H1 (cell line): Measurements from ENCODE around the gene CROCC. TPM values are rescaled to one million over a fixed set of nuclear protein-coding genes. Genes with fewer than 3 reads are reported as not detected.
"Not testable (repeated sequence)": the region's sequence is repeated elsewhere in the genome, so short reads cannot be mapped to it uniquely, and the experiment has no call there.

Experiments
- CTCF ChIA-PET: fragments of 300-600 bp; sonication (Branson Sonifier 250); formaldehyde crosslinking; loops from one replicate; lab custom pipeline; 2021; ENCODE audit not compliant: partially characterized antibody; lab: Charles Lee
- POLR2A ChIA-PET: fragments of 300-600 bp; sonication (Branson Sonifier 250); formaldehyde crosslinking; loops from one replicate; lab custom pipeline; 2021; ENCODE audit warnings: inconsistent platforms; ENCODE audit not compliant: partially characterized antibody; lab: Charles Lee
- DNase-seq, 2 experiments: peaks; one replicate each; pipeline versions ENCODE4 v3.0.0 to v3.0.0-alpha.2; 2010 to 2022; ENCODE audit warnings: low spot score in 2 of 2, low read depth in 1 of 2, mixed read lengths in 1 of 2
- FAIRE-seq: peaks from 2 replicates; lab custom pipeline; 2011; peaks lifted over from hg19 to GRCh38; lab: Jason Lieb, UNC
- H2AFZ ChIP-seq: 2 replicates; pipeline ENCODE4 v1.8.1; 2012; ENCODE audit warnings: low read length, inconsistent platforms
- H2AK5ac ChIP-seq: 2 replicates; pipeline ENCODE4 v1.6.1; 2013; ENCODE audit warnings: low read depth, low read length
- H2BK120ac ChIP-seq: replicated peaks from 2 replicates; pipeline ENCODE3; 2013; ENCODE audit warnings: low read depth, low read length, inconsistent platforms
- H2BK12ac ChIP-seq: 2 replicates; pipeline ENCODE4 v1.6.1; 2013; ENCODE audit warnings: low read depth, low read length
- H2BK15ac ChIP-seq: 2 replicates; pipeline ENCODE4 v1.6.1; 2013; ENCODE audit warnings: low read length
- H2BK20ac ChIP-seq: 2 replicates; pipeline ENCODE4 v1.6.1; 2013; ENCODE audit warnings: low read length
- H2BK5ac ChIP-seq: 2 replicates; pipeline ENCODE4 v1.6.1; 2013; ENCODE audit warnings: low read depth, low read length
- H3K14ac ChIP-seq: 2 replicates; pipeline ENCODE4 v1.6.1; 2013; ENCODE audit warnings: inconsistent platforms; ENCODE audit not compliant: insufficient read length
- H3K18ac ChIP-seq: 2 replicates; pipeline ENCODE4 v1.6.1; 2013; ENCODE audit warnings: low read length; ENCODE audit errors: extremely low read depth
- H3K23ac ChIP-seq: 2 replicates; pipeline ENCODE4 v1.6.1; 2013; ENCODE audit warnings: inconsistent platforms; ENCODE audit not compliant: insufficient read length
- H3K23me2 ChIP-seq: 2 replicates; pipeline ENCODE4 v1.6.1; 2013; ENCODE audit warnings: low read depth, low read length
- H3K27ac ChIP-seq: 2 replicates; pipeline ENCODE4 v1.6.1; 2011; ENCODE audit warnings: low read depth, low read length, inconsistent platforms
- H3K27me3 ChIP-seq, 4 experiments: replicated peaks in 1 of 4; 1 replicate in 1 of 4; 2 replicates in 3 of 4; pipeline versions ENCODE4 v1.6.1 to v1.8.1; 2011 to 2013; ENCODE audit warnings: low read length in 3 of 4, mild to moderate bottlenecking in 3 of 4, inconsistent platforms in 2 of 4, mixed read lengths in 2 of 4, moderate library complexity in 1 of 4; ENCODE audit not compliant: control insufficient read depth in 3 of 4, insufficient read depth in 3 of 4; ENCODE audit errors: extremely low read depth in 1 of 4
- H3K36me3 ChIP-seq, 4 experiments: 2 replicates each; pipeline versions ENCODE4 v1.6.1 to v1.8.1; 2011 to 2013; ENCODE audit warnings: mild to moderate bottlenecking in 4 of 4, low read length in 3 of 4, moderate library complexity in 2 of 4, control low read depth in 1 of 4, inconsistent platforms in 1 of 4; ENCODE audit not compliant: insufficient read depth in 4 of 4, control insufficient read depth in 2 of 4
- H3K4ac ChIP-seq: replicated peaks from 2 replicates; pipeline ENCODE3; 2013; ENCODE audit warnings: low read length, low read depth, mixed read lengths, inconsistent platforms; ENCODE audit not compliant: insufficient read length
- H3K4me1 ChIP-seq, 4 experiments: replicated peaks in 1 of 4; 1 replicate in 1 of 4; 2 replicates in 3 of 4; pipeline versions ENCODE4 v1.6.1 to v1.8.1; 2011 to 2013; ENCODE audit warnings: low read length in 3 of 4, inconsistent platforms in 2 of 4, mixed read lengths in 1 of 4; ENCODE audit not compliant: insufficient read depth in 4 of 4, control insufficient read depth in 3 of 4
- H3K4me2 ChIP-seq, 2 experiments: 2 replicates each; pipeline versions ENCODE4 v1.6.1 to v1.8.1; 2011 to 2013; ENCODE audit warnings: low read depth in 2 of 2, low read length in 2 of 2, control low read depth in 1 of 2, inconsistent platforms in 1 of 2, mild to moderate bottlenecking in 1 of 2; ENCODE audit not compliant: insufficient read depth in 1 of 2
- H3K4me3 ChIP-seq, 4 experiments: fragments of 200-600, 300-600 bp in 1 of 4; sonication (generic), shearing (Covaris generic), sonication (Bioruptor Twin) in 1 of 4; 2 replicates each; pipeline versions ENCODE4 v1.5.1 to v1.8.1; 2011 to 2016; ENCODE audit warnings: low read length in 4 of 4, low read depth in 3 of 4, control low read depth in 2 of 4, inconsistent platforms in 2 of 4, mild to moderate bottlenecking in 2 of 4, mixed read lengths in 1 of 4, moderate library complexity in 1 of 4; ENCODE audit not compliant: insufficient read depth in 2 of 4; ENCODE audit errors: extremely low read depth in 1 of 4
- H3K56ac ChIP-seq: replicated peaks from 2 replicates; pipeline ENCODE3; 2013; ENCODE audit warnings: low read depth, mild to moderate bottlenecking, mixed read lengths, low read length, inconsistent platforms; ENCODE audit not compliant: insufficient read length
- H3K79me1 ChIP-seq: 2 replicates; pipeline ENCODE4 v1.6.1; 2013; ENCODE audit warnings: low read depth, low read length, control low read depth
- H3K79me2 ChIP-seq, 2 experiments: 2 replicates each; pipeline versions ENCODE4 v1.6.1 to v1.8.1; 2012 to 2013; ENCODE audit warnings: low read length in 2 of 2, mild to moderate bottlenecking in 2 of 2, inconsistent platforms in 1 of 2; ENCODE audit not compliant: insufficient read depth in 2 of 2, control insufficient read depth in 1 of 2
- H3K9ac ChIP-seq, 4 experiments: replicated peaks in 1 of 4; 1 replicate in 1 of 4; 2 replicates in 3 of 4; pipeline versions ENCODE4 v1.6.1 to v1.8.1; 2011 to 2013; ENCODE audit warnings: low read depth in 3 of 4, low read length in 3 of 4, control low read depth in 2 of 4, mild to moderate bottlenecking in 2 of 4, moderate library complexity in 2 of 4, inconsistent platforms in 1 of 4; ENCODE audit errors: extremely low read depth in 1 of 4
- H3K9me3 ChIP-seq, 2 experiments: 2 replicates each; pipeline versions ENCODE4 v1.6.1 to v1.8.1; 2012 to 2013; ENCODE audit warnings: mild to moderate bottlenecking in 2 of 2, moderate library complexity in 2 of 2, control low read depth in 1 of 2, inconsistent platforms in 1 of 2, low read depth in 1 of 2, low read length in 1 of 2, mixed read lengths in 1 of 2; ENCODE audit not compliant: insufficient read depth in 2 of 2
- H4K20me1 ChIP-seq, 2 experiments: replicated peaks in 1 of 2; 2 replicates each; pipeline versions ENCODE3 to v1.8.1; 2011 to 2013; ENCODE audit warnings: inconsistent platforms in 2 of 2, low read length in 2 of 2, mild to moderate bottlenecking in 1 of 2; ENCODE audit not compliant: insufficient read depth in 2 of 2, control insufficient read depth in 1 of 2
- H4K5ac ChIP-seq: 2 replicates; pipeline ENCODE4 v1.6.1; 2013; ENCODE audit warnings: low read length, low read depth, mixed read lengths, inconsistent platforms; ENCODE audit not compliant: insufficient read length
- H4K8ac ChIP-seq: 2 replicates; pipeline ENCODE4 v1.8.0; 2013; ENCODE audit warnings: mild to moderate bottlenecking, moderate library complexity, low read length, inconsistent platforms; ENCODE audit not compliant: insufficient read depth; ENCODE audit errors: extremely low read depth
- H4K91ac ChIP-seq: replicated peaks from 2 replicates; pipeline ENCODE3; 2013; ENCODE audit warnings: low read length, mixed read lengths, inconsistent platforms; ENCODE audit not compliant: insufficient read length
- WGBS, 2 experiments: shearing (Covaris generic) in 1 of 2; methylation state at CpG; one replicate each; pipeline versions ENCODE4 v1.1.6 to v1.1.7; 2013 to 2015; ENCODE audit warnings: low lambda C conversion rate in 2 of 2, mixed read lengths in 2 of 2, inconsistent platforms in 1 of 2, low coverage in 1 of 2, missing lambda C conversion rate in 1 of 2; ENCODE audit not compliant: insufficient replicate concordance in 2 of 2, insufficient coverage in 1 of 2, insufficient read length in 1 of 2; ENCODE audit errors: extremely low coverage in 1 of 2, missing lambda C conversion rate in 1 of 2; 5-methylcytosine and 5-hydroxymethylcytosine counted together
- polyA plus RNA-seq, 7 experiments: library from polyadenylated mRNA; depleted of rRNA in 3 of 7; stranded (reverse) in 5 of 7; unstranded in 2 of 7; fragments of >200 nt in 5 of 7; fragments of 200-250 nt in 2 of 7; gene quantifications; 1 replicate in 5 of 7; 2 replicates in 1 of 7; 4 replicates in 1 of 7; pipeline versions ENCODE4 v1.2.1 to v1.2.3, GENCODE V29; 2011 to 2013; ENCODE audit warnings: missing spikeins in 2 of 7, mixed read lengths in 2 of 7
- total RNA-seq: library from RNA; stranded (reverse); fragmentation: NEBNext Ultra II Directional; extraction: Animal tissue kit (Norgen Biotek cat#: 25700); gene quantifications from 2 replicates; pipeline ENCODE4 v1.2.1, GENCODE V29; 2021

Gene CROCC
- total and polyA plus RNA-seq, 2 of the 8 experiments (the other 6 are each of a cell fraction or from before 2014, with no cell fraction given) = 12.1 to 39.5 TPM

DNA sequence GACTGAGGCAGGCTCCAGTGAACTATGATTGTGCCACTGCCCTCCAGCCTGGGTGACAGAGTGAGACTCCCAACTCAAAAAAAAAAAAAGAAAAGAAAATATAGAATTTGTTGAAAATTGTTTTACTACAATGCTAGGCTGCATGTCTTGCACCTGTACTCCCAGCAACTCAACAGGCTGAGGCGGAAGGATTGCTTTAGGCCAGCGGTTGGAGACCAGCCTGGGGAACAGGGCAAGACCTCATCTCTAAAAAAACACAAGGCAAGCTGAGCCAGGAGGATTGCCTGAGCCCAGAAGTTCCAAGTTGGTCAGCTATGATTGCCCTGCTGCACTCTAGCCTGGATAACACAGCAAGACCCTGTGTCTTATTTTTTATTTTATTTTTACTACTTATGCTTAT lies 22.7 kb upstream of the CROCC start:
- not testable (repeated sequence) for H3K23ac ChIP-seq, H3K9ac ChIP-seq, H2AFZ ChIP-seq, H3K79me1 ChIP-seq, H3K4me2 ChIP-seq, H3K9me3 ChIP-seq, H3K36me3 ChIP-seq, H3K27ac ChIP-seq, H3K4me1 ChIP-seq, H4K20me1 ChIP-seq, H3K18ac ChIP-seq, H2BK15ac ChIP-seq, H4K91ac ChIP-seq, DNase-seq, FAIRE-seq, H3K4ac ChIP-seq, H3K79me2 ChIP-seq, H3K56ac ChIP-seq, H4K5ac ChIP-seq, H2BK20ac ChIP-seq, H3K27me3 ChIP-seq, H3K23me2 ChIP-seq, H2BK120ac ChIP-seq, H2BK12ac ChIP-seq, H2AK5ac ChIP-seq, H4K8ac ChIP-seq, H3K14ac ChIP-seq, H2BK5ac ChIP-seq, H3K4me3 ChIP-seq
- CTCF ChIA-PET = interaction anchor here (0.7 to 1.3 kb wide), 3 partner anchors 190 to 290 kb away, joined by 3 to 4 read pairs (median 3); no protein-coding TSS in a partner anchor
- WGBS, 2 experiments = 93% methylated on average over 2 of the region's 2 CpGs; no CpG with 5 or more reads in 1 of the 2 experiments
- POLR2A ChIA-PET = interaction anchor here (0.5 to 1.2 kb wide), 3 partner anchors 10 to 1306 kb away, joined by 3 read pairs; no protein-coding TSS in a partner anchor
